G401.6 (cell line): Measurements from ENCODE around the gene NDUFS7.

Experiments
- FAIRE-seq: peaks from 2 replicates; lab custom pipeline; 2012; peaks lifted over from hg19 to GRCh38; lab: Jason Lieb, UNC

NDUFS7 gene

GRCh38 chr19:1383312-1384084 lies at the start of gene NDUFS7:
TSS of gene NDUFS7 (plus strand) at chr19:1383907. CDS start at chr19:1383927, 20 bp downstream.
- no peak for FAIRE-seq

GRCh38 chr19:1336079-1336684 lies 47.5 kb upstream of the NDUFS7 start:
- no peak for FAIRE-seq

GRCh38 chr19:1340681-1341469 lies 42.8 kb upstream of the NDUFS7 start:
- FAIRE-seq = no peak

GRCh38 chr19:1343041-1343440 lies 40.7 kb upstream of the NDUFS7 start:
- no peak for FAIRE-seq

- no peak for FAIRE-seq
Observed at GRCh38 chr19:1349211-1349610, 34.5 kb upstream of the NDUFS7 start.

GRCh38 chr19:1350867-1351266 lies 32.8 kb upstream of the NDUFS7 start:
- FAIRE-seq = no peak

- no peak for FAIRE-seq
Observed at GRCh38 chr19:1351381-1351851, 32.3 kb upstream of the NDUFS7 start.

- FAIRE-seq = no peak
Observed at GRCh38 chr19:1353144-1353543, 30.6 kb upstream of the NDUFS7 start.

- FAIRE-seq = no peak
Observed at GRCh38 chr19:1354970-1355567, 28.6 kb upstream of the NDUFS7 start.

GRCh38 chr19:1355568-1356507 lies 27.9 kb upstream of the NDUFS7 start:
- no peak for FAIRE-seq

- FAIRE-seq = no peak
Observed at GRCh38 chr19:1356508-1356865, 27.2 kb upstream of the NDUFS7 start.

GRCh38 chr19:1357531-1358109 lies 26.1 kb upstream of the NDUFS7 start:
- FAIRE-seq = no peak

- FAIRE-seq = no peak
Observed at GRCh38 chr19:1360126-1360817, 23.4 kb upstream of the NDUFS7 start.

GRCh38 chr19:1360818-1361461 lies 22.8 kb upstream of the NDUFS7 start:
- no peak for FAIRE-seq

GRCh38 chr19:1361601-1362386 lies 21.9 kb upstream of the NDUFS7 start:
- no peak for FAIRE-seq

- no peak for FAIRE-seq
Observed at GRCh38 chr19:1362387-1363257, 21.1 kb upstream of the NDUFS7 start.

- FAIRE-seq = no peak
Observed at GRCh38 chr19:1363599-1363998, 20.1 kb upstream of the NDUFS7 start.

GRCh38 chr19:1364070-1364704 lies 19.5 kb upstream of the NDUFS7 start:
- FAIRE-seq = peak; percentile 92
